HG02852 (cell line): ENCODE data around the gene ATAD3B.

Experiments used
- ATAC-seq: cut with Tn5 transposase; IDR thresholded peaks from one replicate; pipeline ENCODE4 v1.9.1; 2021; ENCODE audit warnings: mild to moderate bottlenecking, moderate library complexity; ENCODE audit not compliant: unreplicated experiment

Gene ATAD3B

GRCh38 chr1:1542766-1543705 lies 71.5 kb downstream of the ATAD3B start:
- ATAC-seq, result no peak

GRCh38 chr1:1543706-1544099 lies 72.1 kb downstream of the ATAD3B start:
- no peak for ATAC-seq

DNA sequence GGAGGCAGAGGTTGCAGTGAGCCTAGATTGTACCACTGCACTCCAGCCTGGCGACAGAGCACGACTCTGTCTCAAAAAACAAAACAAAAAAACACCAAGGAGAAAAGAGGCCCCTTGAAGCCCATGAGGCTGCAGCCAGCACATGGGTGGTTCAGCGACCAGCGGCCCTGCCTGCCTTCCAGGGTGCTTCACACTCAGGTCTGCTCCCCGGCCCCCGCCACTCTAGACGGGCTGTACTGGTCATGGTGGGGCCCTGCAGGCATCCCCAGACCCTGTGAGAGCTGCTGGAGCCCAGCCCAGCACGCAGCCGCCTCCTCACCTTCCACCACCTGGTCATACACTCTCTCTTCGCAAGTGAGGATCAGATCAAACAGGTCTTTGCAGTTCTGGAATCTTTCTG lies 73.0 kb downstream of the ATAD3B start:
- ATAC-seq, result no peak
